Activated naive CD8-positive, alpha-beta T cell treated with anti-CD3 and anti-CD28 coated beads, Interleukin-2, amount 50 U/mL, for 16 hours (primary cell): ENCODE results near the gene ALPL.

Experiments used
- DNase-seq: peaks from one replicate; pipeline ENCODE4 v3.0.0-alpha.2; 2020; ENCODE audit warnings: low read depth, low spot score

Gene ALPL

DNA sequence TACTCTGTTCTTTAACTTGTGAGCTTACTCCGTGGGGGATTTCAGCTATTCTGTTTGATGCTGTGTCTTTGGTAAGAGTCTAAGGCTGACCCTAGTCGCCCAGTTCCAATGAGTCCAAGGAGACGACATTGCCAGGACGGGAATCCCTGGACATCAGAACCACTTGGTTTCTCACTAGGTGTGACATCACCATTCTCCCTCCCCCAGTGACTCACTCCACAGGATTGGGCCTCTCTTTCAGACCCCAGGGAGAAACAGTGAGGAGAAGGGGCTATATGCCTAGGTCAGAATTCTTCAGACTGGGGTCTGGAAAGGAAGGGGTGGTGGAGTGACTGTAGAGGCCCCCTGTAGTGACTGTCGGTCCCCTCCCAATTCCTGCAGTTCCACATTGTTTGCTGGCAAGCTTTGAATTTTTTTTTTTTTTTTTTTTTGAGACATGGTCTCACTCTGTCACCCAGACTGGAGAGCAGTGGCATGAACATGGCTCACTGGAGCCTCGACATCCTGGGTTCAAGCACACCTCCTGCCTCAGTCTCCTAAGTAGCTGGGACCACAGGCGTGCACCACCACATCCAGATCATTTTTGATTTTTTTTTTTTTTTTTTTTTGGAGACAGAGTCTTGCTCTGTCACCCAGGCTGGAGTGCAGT is 21.3 kb downstream of the ALPL start:
- no peak for DNase-seq

DNA sequence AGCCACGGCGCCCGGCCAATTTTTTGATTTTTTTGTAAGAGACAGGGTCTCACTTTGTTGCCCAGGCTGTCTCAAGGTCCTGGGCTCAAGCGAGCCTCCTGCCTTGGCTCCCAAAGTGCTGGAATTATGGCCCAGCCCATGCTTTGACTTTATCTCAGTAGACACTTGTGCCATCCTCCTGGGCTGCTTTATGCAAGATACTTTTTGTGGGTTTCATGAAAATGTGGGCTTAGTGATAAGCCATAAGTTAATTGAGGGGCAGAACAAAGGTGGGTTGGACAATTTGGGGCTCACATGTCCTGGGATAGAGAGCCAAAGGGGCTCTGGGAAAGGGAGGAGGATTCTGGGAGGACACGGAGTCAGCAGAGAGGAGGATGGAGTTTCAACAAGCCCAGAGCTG is 22.0 kb downstream of the ALPL start:
- DNase-seq, result no peak

- DNase-seq, result no peak
These were observed 23.3 kb downstream of the ALPL start for GRCh38 chr1:21532496-21532895.

- no peak for DNase-seq
These were observed 23.8 kb downstream of the ALPL start for GRCh38 chr1:21532992-21533534.

GRCh38 chr1:21534146-21534545 is 24.9 kb downstream of the ALPL start:
- no peak for DNase-seq

DNA sequence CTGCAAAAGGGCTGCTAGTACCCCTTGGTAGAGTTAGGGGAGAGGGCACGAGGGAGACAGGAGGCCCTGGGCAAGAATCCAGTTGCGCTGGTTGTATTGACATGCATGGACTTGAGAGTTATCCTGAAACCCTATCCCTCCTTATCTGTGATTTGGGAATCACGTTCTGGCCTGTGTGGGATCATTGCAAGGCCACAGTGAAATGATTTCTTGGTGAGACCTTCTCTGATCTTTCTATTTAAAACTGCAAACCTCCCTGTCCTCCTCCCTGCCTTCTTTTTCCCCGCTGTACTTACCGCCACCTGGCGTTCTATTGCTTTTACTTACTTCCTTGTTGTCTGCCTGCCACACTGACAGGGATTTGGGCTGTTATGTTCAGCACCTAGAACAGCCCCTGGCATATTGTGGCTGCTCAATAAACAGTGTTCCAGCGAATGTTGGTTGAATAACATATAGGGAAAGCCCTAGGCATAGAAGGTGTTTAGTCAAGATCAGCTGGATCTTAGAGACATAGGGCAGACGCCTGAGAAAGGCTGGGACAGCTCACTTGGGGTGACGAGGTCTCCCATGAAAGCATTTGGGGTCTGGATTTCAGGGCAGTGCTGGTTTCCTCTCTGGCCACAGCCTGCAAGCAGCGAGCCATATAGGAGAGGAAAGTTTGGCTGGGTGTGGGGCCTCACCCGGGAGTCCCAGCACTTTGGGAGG is 25.6 kb downstream of the ALPL start:
- DNase-seq, result no peak

GRCh38 chr1:21536218-21536617 is 27.0 kb downstream of the ALPL start:
- no peak for DNase-seq

GRCh38 chr1:21537511-21537931 is 28.3 kb downstream of the ALPL start:
- no peak for DNase-seq

- no peak for DNase-seq
These were observed 28.9 kb downstream of the ALPL start for GRCh38 chr1:21537932-21538630.

DNA sequence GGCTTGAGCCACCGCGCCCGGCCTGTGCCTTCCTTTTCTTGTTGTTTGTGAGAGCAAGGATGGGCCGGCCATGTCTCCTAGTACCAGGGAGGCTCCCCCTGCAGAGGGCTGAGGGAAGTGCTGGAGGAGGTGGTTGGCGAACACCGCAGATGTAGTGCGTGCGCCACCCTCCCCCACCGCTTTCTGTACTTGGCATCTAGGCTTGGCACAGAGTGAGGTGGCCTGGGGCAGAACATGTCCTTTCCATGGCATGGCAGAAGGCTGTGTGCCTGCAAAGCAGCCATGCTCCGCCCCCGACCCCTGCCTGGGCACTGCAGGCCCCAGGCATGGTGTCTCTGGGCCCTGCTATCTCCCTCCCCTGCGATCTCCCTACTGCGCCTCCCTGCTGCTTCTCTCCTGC is 30.7 kb downstream of the ALPL start:
- DNase-seq, result no peak

DNA sequence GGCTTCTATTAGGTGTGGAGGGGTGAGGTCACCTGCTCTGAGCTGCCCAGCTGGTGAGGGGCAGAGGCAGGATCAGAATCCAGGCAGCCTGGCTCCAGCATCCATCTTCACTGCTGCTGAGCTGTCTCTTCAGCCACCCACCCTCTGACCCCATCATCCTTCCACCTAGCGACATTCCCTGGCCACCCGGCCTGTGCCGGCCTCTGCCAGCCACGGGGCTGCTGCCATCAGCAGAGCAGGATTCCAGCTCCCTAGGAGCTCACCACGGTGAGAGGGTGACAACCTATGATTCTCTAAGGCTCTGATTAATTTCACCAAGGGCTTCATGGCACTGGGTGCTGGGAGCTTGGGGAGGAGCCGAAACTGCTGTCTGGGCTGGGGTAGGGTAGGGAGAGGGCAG is 32.1 kb downstream of the ALPL start:
- DNase-seq, result no peak

- no peak for DNase-seq
These were observed 32.6 kb downstream of the ALPL start for GRCh38 chr1:21541835-21542234.

DNA sequence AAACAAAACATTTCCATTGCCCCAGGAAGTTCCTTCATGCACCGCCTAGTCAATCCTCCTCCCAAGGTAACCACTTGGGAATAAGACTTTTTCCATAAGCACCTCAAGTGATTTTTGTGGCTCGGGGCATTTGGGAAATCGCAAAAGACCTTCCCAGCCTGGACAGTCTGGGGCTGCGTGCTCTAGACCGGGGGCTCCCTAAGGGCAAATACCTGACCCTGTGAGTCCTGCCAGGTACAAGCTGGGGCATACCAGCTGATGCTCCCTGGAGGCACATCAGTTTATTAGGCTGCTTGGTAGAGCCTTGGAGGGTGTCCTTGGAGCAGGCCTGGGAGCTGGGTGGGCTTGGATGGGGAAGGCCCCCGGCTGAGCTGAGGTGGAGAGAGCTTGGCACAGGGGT is 34.4 kb downstream of the ALPL start:
- no peak for DNase-seq

GRCh38 chr1:21544095-21544494 is 34.9 kb downstream of the ALPL start:
- DNase-seq, result no peak

DNA sequence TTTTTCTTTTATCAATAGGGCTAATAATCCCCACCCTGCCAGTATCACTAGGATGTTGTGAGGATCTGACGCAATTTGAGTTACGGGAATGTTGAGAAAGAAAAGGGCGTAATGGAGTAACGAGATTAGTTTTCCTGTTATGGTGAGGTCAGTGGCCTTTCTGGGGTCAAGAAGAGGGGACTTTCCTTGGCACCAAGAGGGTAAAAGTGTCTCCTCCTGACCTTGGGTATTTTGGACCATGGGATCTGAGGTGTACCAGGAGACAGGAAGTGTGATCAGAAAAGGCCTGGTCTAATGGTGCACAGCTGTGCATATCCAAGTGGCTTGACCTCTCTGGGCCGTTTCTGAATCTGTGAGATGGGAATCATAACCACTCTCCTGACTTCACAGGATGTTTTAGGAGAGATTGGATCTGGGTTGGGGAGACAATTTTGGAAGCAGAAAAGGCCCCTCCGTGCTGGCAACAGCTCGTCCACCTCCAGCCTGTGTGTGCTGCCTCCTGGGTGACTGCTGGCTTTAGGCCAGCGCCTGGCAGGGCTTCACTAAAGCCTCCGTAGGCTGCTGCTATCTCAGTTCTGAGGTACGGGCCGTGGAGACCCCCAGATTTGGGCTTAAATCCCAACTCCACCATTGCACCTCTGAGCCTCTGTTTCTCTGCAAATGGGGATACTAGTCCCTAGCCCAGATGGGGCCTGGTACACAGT is 37.1 kb downstream of the ALPL start:
- no peak for DNase-seq

DNA sequence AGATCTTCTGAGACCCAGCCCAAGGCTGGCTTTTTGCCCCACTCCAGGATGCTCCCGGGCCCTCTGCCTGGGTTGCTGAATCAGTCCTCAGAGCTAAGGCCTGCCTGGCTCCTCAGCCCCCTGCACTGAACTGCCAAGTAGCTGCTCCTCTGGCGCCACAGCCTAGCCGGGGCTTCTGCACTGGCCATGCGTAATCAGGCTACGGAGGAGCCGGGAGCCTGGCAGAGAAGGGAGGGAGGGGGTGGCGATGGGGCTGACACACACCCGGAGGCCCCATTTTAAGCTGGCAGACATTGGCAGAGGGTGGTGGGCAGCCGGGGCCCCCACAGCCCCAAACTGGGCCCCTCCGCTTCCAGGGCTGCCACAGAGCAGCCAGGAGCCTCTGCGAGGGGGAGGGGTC is 38.7 kb downstream of the ALPL start:
- DNase-seq, result no peak

GRCh38 chr1:21550097-21550496 is 40.9 kb downstream of the ALPL start:
- DNase-seq, result no peak

DNA sequence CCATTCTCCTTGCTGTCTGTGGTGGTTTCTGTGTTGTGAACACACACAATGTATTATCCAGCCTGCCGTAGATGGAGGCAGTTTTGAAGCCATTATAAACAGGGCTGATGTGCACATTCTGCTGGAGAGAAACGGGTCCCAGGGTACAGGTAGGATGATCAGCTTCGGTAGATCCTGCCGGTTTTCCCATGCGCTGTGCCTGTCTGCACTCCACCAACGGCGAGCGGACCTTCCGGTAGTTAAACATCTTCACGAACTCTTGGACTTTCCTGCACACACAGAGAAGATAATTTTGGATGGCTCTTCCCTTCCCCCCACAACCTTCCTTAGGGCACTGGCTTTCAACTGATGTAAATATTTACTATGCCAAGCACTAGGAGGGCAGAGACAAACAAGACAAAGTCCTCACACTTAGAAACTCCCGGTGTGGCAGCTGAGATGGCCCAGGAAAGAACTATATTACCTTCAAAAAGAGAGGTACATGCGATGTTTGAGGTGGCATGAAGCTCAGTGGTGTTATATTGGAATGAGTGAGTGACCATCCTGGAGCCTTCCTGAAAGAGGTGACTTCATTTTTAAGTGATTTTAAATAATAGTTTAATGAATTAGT is 41.7 kb downstream of the ALPL start:
- DNase-seq, result no peak

DNA sequence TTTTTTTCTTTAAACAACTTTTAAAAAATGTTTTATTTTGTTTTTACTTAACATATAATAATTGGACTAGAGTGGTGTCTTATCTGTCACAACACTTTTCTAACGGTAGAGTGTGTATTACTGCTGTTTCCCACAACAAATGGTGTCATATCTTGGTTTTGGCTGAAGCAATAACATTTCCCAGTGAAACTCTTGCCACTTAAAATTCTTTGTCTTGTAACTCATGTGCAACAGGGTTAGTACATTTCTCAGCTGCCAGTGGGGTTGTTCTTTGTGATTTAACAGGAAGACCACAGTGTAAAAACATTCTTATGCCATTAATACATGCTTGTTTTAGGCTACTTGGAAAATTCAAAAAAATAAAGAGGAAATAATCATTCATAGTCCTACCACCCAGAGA is 43.5 kb downstream of the ALPL start:
- no peak for DNase-seq

DNA sequence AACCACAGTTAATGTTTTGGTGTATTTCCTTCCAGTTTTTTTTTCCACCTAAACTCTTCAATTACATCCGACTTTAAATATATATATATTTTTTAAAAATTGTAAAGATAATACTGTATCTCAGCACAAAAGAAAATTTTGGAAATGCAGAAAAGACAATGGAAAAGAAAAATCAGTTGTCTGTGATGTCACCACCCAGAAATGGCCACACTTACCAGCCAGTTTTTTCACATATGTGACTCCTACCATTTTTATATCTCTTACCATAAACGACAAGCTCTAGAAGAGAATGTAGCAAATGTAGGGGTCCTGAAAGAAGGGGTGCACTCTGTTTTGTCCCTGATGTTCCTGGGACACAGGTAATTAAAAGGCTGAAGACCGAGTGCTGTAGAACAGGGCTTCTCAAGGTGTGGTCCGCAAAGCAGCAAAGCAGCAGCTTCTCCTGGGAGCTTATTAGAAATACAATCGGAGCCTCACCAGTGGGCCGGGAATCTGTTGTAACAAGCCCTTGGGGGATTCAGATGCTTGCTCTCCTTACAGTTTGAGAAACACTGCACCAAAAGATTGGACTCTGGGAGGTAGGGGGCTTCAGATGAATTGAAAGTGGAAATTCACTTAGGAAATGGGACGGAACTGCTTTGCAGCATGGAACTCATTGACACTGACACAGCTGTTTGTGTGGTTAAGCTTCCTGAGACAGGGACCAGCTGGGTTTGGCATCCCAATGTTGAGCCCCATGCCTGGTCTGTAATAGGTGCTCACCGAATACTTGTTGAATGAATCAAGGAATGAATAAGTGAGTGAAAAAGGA is 44.1 kb downstream of the ALPL start:
- no peak for DNase-seq
